Calu3 (cell line): ENCODE data around the gene RSL1D1. TPM values are rescaled to one million over a fixed set of nuclear protein-coding genes. Genes with fewer than 3 reads are reported as not detected.

Source experiments
- BruUV-seq: library from RNA; stranded (reverse); fragments of 400-500 nt; replicated peaks from 2 replicates; lab custom pipeline; 2021; lab: Mats Ljungman, UMichigan
- CTCF ChIA-PET: fragments of 300-600 bp; sonication (Branson Sonifier 250); formaldehyde crosslinking; loops from one replicate; lab custom pipeline; 2022; ENCODE audit warnings: antibody characterized with exemption; lab: Charles Lee
- DNase-seq: peaks from one replicate; pipeline ENCODE4 v3.0.0; 2022
- H3K27ac Mint-ChIP-seq: one replicate; pipeline ENCODE4 v1.8.0; 2022; ENCODE audit warnings: mixed read lengths; ENCODE audit not compliant: unreplicated experiment
- H3K27me3 Mint-ChIP-seq: one replicate; pipeline ENCODE4 v1.8.0; 2022; ENCODE audit warnings: mixed read lengths; ENCODE audit not compliant: unreplicated experiment
- H3K36me3 Mint-ChIP-seq: one replicate; pipeline ENCODE4 v1.8.0; 2022; ENCODE audit warnings: mild to moderate bottlenecking, moderate library complexity, mixed read lengths; ENCODE audit not compliant: insufficient read depth, unreplicated experiment
- H3K4me1 Mint-ChIP-seq: one replicate; pipeline ENCODE4 v1.8.0; 2022; ENCODE audit warnings: mild to moderate bottlenecking, low read depth, mixed read lengths; ENCODE audit not compliant: unreplicated experiment
- H3K4me3 Mint-ChIP-seq: one replicate; pipeline ENCODE4 v1.8.0; 2022; ENCODE audit warnings: mild to moderate bottlenecking, low read depth, moderate library complexity, mixed read lengths; ENCODE audit not compliant: unreplicated experiment
- H3K9me3 Mint-ChIP-seq: one replicate; pipeline ENCODE4 v1.8.0; 2022; ENCODE audit warnings: low read depth, mixed read lengths; ENCODE audit not compliant: unreplicated experiment
- CTCF ChIP-seq: fragments of 200-600 bp; IDR thresholded peaks from one replicate; pipeline ENCODE4 v1.8.0; 2022; ENCODE audit warnings: antibody characterized with exemption; ENCODE audit not compliant: unreplicated experiment
- intact Hi-C: fragments of 100-400 bp; cut with micrococcal nuclease; formaldehyde crosslinking; loops from one replicate; pipeline ENCODE4 v1.10.0; 2022; ENCODE audit not compliant: unreplicated experiment
- total RNA-seq: library from RNA; stranded (reverse); gene quantifications from 2 replicates; pipeline ENCODE4 v1.2.3, GENCODE V29; 2022

The RSL1D1 gene
- total RNA-seq, 1 experiment from 2014 or later = 239 TPM

GRCh38 chr16:11892761-11893160 is 41.4 kb upstream of the RSL1D1 start:
- Mint-ChIP-seq H3K27me3 (no peaks in the 10 kb centered on the region), H3K27ac (no peak overlapping the region), H3K4me1 (peaks cover 9% of the 10 kb centered on the region), H3K4me3 (no peak overlapping the region), H3K36me3 (peaks cover 67% of the 10 kb centered on the region), H3K9me3 (no peaks in the 10 kb centered on the region)
- intact Hi-C loops = no loop called here
- CTCF ChIA-PET = no interaction called here
- TF ChIP-seq CTCF = no peak
- no peak for DNase-seq
- BruUV-seq = no TSS peak

GRCh38 chr16:11890231-11890965 is 39.1 kb upstream of the RSL1D1 start:
- intact Hi-C loops = no loop called here
- CTCF ChIA-PET = no interaction called here
- TF ChIP-seq CTCF = no peak
- H3K36me3 Mint-ChIP-seq = peaks cover 70% of the 10 kb centered on the region
- DNase-seq = no peak
- H3K27ac Mint-ChIP-seq = no peak overlapping the region
- BruUV-seq = TSS peak; percentile 21
- H3K4me3 Mint-ChIP-seq = no peak overlapping the region
- no peaks in the 10 kb centered on the region for H3K9me3 Mint-ChIP-seq
- H3K4me1 Mint-ChIP-seq = no peaks in the 10 kb centered on the region
- H3K27me3 Mint-ChIP-seq = no peaks in the 10 kb centered on the region

GRCh38 chr16:11886881-11887280 is 35.5 kb upstream of the RSL1D1 start:
- H3K36me3 Mint-ChIP-seq = peaks cover 84% of the 10 kb centered on the region
- no peaks in the 10 kb centered on the region for H3K27me3 Mint-ChIP-seq
- H3K4me1 Mint-ChIP-seq = no peaks in the 10 kb centered on the region
- BruUV-seq = no TSS peak
- intact Hi-C loops = no loop called here
- H3K27ac Mint-ChIP-seq = no peak overlapping the region
- DNase-seq = no peak
- H3K4me3 Mint-ChIP-seq = no peak overlapping the region
- no peaks in the 10 kb centered on the region for H3K9me3 Mint-ChIP-seq
- TF ChIP-seq CTCF = no peak
- CTCF ChIA-PET = interaction anchor here (0.7 kb wide), 1 partner anchor 181 kb away, joined by 6 read pairs; no protein-coding TSS in a partner anchor

- H3K4me3 Mint-ChIP-seq = no peak overlapping the region
- no peak for TF ChIP-seq CTCF
- H3K36me3 Mint-ChIP-seq = peaks cover 93% of the 10 kb centered on the region
- no peak for DNase-seq
- H3K4me1 Mint-ChIP-seq = no peaks in the 10 kb centered on the region
- no peak overlapping the region for H3K27ac Mint-ChIP-seq
- H3K27me3 Mint-ChIP-seq = no peaks in the 10 kb centered on the region
- no TSS peak for BruUV-seq
- no peaks in the 10 kb centered on the region for H3K9me3 Mint-ChIP-seq
- CTCF ChIA-PET = no interaction called here
- intact Hi-C loops = no loop called here
These were observed 32.7 kb upstream of the RSL1D1 start for GRCh38 chr16:11884035-11884434.
